Measurements from ENCODE around the gene CLPTM1. TPM values are rescaled to one million over a fixed set of nuclear protein-coding genes. Genes with fewer than 3 reads are reported as not detected.

The CLPTM1 gene
- polyA plus RNA-seq, 1 donor from 2014 or later = 15.3 TPM

- no peaks in the 10 kb centered on the region for H3K27me3 ChIP-seq (ENCODE audit: insufficient read depth, low read depth, low read length)
- no peaks in the 10 kb centered on the region for H3K9me2 ChIP-seq (ENCODE audit: insufficient read depth, low read length)
- no peak overlapping the region for H3K4me2 ChIP-seq (ENCODE audit: low read length)
- H3K79me2 ChIP-seq (replicated peaks; ENCODE audit: insufficient read depth, low read length) = no peaks in the 10 kb centered on the region
- no peaks in the 10 kb centered on the region for H4K20me1 ChIP-seq (ENCODE audit: insufficient read depth)
- no peak for TF ChIP-seq RAD21 (conservative IDR thresholded peaks at IDR 0.05)
- TF ChIP-seq REST (IDR thresholded peaks at IDR 0.05; ENCODE audit: borderline replicate concordance) = no peak
- no peak for TF ChIP-seq TAF1 (IDR thresholded peaks at IDR 0.05; ENCODE audit: low read depth)
- H3K4me3 ChIP-seq (ENCODE audit: low read length) = no peak overlapping the region
- H2AFZ ChIP-seq (ENCODE audit: low read depth, low read length) = no peak overlapping the region
- no peaks in the 10 kb centered on the region for H3F3A ChIP-seq (ENCODE audit: insufficient read depth, low read length, poor library complexity, severe bottlenecking)
- H3K9me3 ChIP-seq (ENCODE audit: low read length) = no peaks in the 10 kb centered on the region
- no peaks in the 10 kb centered on the region for H3K36me3 ChIP-seq (ENCODE audit: insufficient read depth, low read length)
- no peak overlapping the region for H3K9ac ChIP-seq (ENCODE audit: low read length)
- no peak overlapping the region for H3K27ac ChIP-seq (ENCODE audit: low read length)
Measured at GRCh38 chr19:45025264-45025663, 70.1 kb downstream of the CLPTM1 start.

GRCh38 chr19:45027371-45027770, 72.2 kb downstream of the CLPTM1 start:
- Histone ChIP-seq H3K9ac (ENCODE audit: low read length) (no peak overlapping the region), H3K79me2 (replicated peaks; ENCODE audit: insufficient read depth, low read length) (no peaks in the 10 kb centered on the region), H3K27ac (ENCODE audit: low read length) (no peak overlapping the region), H2AFZ (ENCODE audit: low read depth, low read length) (no peak overlapping the region), H3K4me2 (ENCODE audit: low read length) (no peak overlapping the region), H4K20me1 (ENCODE audit: insufficient read depth) (no peaks in the 10 kb centered on the region), H3K27me3 (ENCODE audit: insufficient read depth, low read depth, low read length) (no peaks in the 10 kb centered on the region), H3K4me3 (ENCODE audit: low read length) (no peak overlapping the region), H3K9me3 (ENCODE audit: low read length) (no peaks in the 10 kb centered on the region), H3K9me2 (ENCODE audit: insufficient read depth, low read length) (no peaks in the 10 kb centered on the region), H3F3A (ENCODE audit: insufficient read depth, low read length, poor library complexity, severe bottlenecking) (no peaks in the 10 kb centered on the region), H3K36me3 (ENCODE audit: insufficient read depth, low read length) (no peaks in the 10 kb centered on the region)
- no peak for TF ChIP-seq SMC3 (conservative IDR thresholded peaks at IDR 0.05; ENCODE audit: poor library complexity)
- TF ChIP-seq TAF1 (IDR thresholded peaks at IDR 0.05; ENCODE audit: low read depth) = no peak
- no peak for TF ChIP-seq RAD21 (conservative IDR thresholded peaks at IDR 0.05)
- no peak for TF ChIP-seq CTCF (IDR thresholded peaks at IDR 0.05; ENCODE audit: poor library complexity, severe bottlenecking)
- no peak for TF ChIP-seq MXI1 (conservative IDR thresholded peaks at IDR 0.05; ENCODE audit: poor library complexity, severe bottlenecking)
- no peak for TF ChIP-seq EZH2 (IDR thresholded peaks at IDR 0.05; ENCODE audit: borderline replicate concordance, insufficient read depth, low read length, poor library complexity, severe bottlenecking)

- H3K4me3 ChIP-seq (ENCODE audit: low read length) = no peak overlapping the region
- no peaks in the 10 kb centered on the region for H4K20me1 ChIP-seq (ENCODE audit: insufficient read depth)
- H3K36me3 ChIP-seq (ENCODE audit: insufficient read depth, low read length) = no peaks in the 10 kb centered on the region
- H3K79me2 ChIP-seq (replicated peaks; ENCODE audit: insufficient read depth, low read length) = no peaks in the 10 kb centered on the region
- TF ChIP-seq TAF1 (IDR thresholded peaks at IDR 0.05; ENCODE audit: low read depth) (no peak), RAD21 (conservative IDR thresholded peaks at IDR 0.05) (no peak), EZH2 (IDR thresholded peaks at IDR 0.05; ENCODE audit: borderline replicate concordance, insufficient read depth, low read length, poor library complexity, severe bottlenecking) (no peak), EP300 (conservative IDR thresholded peaks at IDR 0.05; ENCODE audit: poor library complexity, severe bottlenecking) (no peak), MXI1 (conservative IDR thresholded peaks at IDR 0.05; ENCODE audit: poor library complexity, severe bottlenecking) (no peak), CTCF (IDR thresholded peaks at IDR 0.05; ENCODE audit: poor library complexity, severe bottlenecking) (no peak), SMC3 (conservative IDR thresholded peaks at IDR 0.05; ENCODE audit: poor library complexity) (no peak), REST (IDR thresholded peaks at IDR 0.05; ENCODE audit: borderline replicate concordance) (no peak), POLR2AphosphoS5 (IDR thresholded peaks at IDR 0.05) (no peak)
- H2AFZ ChIP-seq (ENCODE audit: low read depth, low read length) = no peak overlapping the region
- no peak overlapping the region for H3K9ac ChIP-seq (ENCODE audit: low read length)
- H3K27me3 ChIP-seq (ENCODE audit: insufficient read depth, low read depth, low read length) = no peaks in the 10 kb centered on the region
- no peak overlapping the region for H3K27ac ChIP-seq (ENCODE audit: low read length)
- no peaks in the 10 kb centered on the region for H3K9me3 ChIP-seq (ENCODE audit: low read length)
- H3F3A ChIP-seq (ENCODE audit: insufficient read depth, low read length, poor library complexity, severe bottlenecking) = no peaks in the 10 kb centered on the region
- no peak overlapping the region for H3K4me2 ChIP-seq (ENCODE audit: low read length)
- H3K9me2 ChIP-seq (ENCODE audit: insufficient read depth, low read length) = no peaks in the 10 kb centered on the region
Measured at GRCh38 chr19:45030825-45031224, 75.6 kb downstream of the CLPTM1 start.
